Frontal cortex (tissue), 4 donors: ENCODE data around the gene CSTF1. TPM values are rescaled to one million over a fixed set of nuclear protein-coding genes. Genes with fewer than 3 reads are reported as not detected.
"Not testable (repeated sequence)": the region's sequence is repeated elsewhere in the genome, so short reads cannot be mapped to it uniquely, and the experiment has no call there.

Source experiments
- DNase-seq, 2 donors: peaks; one replicate each; pipeline ENCODE4 v3.0.0; 2012; ENCODE audit warnings: low spot score in 2 of 2
- FAIRE-seq: peaks from 2 replicates; lab custom pipeline; 2012; peaks lifted over from hg19 to GRCh38; lab: Jason Lieb, UNC
- total RNA-seq: library from RNA; depleted of rRNA; stranded (reverse); fragments of >200 nt; gene quantifications from one replicate; pipeline ENCODE4 v1.2.3, GENCODE V29; 2014
- donor health status: control.
- donor health status: control.
- donor health status: control.

CSTF1 gene
- total RNA-seq, 1 donor from 2014 or later: 27.7 TPM

DNA sequence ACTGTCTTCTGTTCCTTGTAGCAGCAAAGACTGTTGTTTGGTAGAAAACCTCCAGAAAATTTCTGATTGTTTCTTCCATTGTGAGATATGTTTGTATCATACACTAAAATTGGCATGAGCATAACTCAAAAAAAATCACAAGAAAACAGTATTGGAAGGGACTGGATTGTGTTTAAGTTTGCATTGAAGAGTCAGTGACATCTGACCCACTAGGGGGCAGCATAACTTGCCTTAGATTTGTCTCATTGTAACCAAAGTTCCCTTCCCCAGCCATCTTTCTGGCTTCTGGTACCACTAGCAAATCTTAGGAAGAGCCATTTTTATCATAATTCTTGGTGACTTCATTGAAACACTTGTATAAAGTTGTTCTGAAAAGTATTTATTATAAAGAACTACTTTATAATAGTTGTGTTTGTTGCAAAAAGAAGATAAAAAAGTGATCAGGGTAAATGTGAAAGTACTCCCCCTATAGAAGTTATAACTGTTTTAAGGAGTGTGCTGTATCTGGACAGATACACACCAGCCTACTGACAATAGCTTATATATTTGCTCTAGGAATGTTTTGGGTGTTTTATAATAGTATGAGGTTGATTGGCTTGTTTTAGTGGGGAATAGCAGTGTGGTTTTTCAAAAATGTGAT is 7.7 kb downstream of the CSTF1 start:
- FAIRE-seq (no peak), DNase-seq (peak; percentile 14 to 49)

DNA sequence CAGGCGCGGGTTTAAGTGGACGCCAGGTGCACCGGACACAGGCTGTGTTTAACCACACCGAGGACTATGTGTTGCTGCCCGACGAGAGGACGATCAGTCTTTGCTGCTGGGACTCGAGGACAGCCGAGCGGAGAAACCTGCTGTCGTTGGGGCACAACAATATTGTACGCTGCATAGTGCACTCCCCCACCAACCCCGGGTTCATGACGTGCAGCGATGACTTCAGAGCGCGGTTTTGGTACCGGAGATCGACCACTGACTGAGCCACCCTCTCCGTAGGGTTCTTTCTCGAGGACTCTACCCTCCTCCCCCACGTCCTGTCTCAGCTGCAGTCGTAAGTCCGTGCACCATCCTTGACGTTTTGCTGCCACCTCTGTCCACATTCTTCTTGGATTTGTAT is 11.0 kb downstream of the CSTF1 start:
- DNase-seq (no peak), FAIRE-seq (no peak)

DNA sequence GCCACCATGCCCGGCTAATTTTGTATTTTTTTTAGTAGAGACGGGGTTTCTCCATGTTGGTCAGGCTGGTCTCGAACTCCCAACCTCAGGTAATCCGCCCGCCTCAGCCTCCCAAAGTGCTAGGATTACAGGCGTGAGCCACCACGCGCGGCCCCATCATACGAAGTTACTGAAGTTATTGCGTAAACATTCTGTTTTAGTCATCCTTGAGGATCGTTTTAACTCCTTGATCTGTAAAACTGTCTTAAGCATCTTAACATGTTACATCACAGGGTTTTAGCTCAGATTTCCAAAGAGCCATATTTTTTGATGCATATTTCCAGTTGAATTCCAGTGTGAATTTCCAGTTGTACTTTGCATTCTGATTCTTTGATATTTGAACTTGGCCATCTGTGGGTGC is 12.9 kb downstream of the CSTF1 start:
- DNase-seq, FAIRE-seq: not testable (repeated sequence)

DNA sequence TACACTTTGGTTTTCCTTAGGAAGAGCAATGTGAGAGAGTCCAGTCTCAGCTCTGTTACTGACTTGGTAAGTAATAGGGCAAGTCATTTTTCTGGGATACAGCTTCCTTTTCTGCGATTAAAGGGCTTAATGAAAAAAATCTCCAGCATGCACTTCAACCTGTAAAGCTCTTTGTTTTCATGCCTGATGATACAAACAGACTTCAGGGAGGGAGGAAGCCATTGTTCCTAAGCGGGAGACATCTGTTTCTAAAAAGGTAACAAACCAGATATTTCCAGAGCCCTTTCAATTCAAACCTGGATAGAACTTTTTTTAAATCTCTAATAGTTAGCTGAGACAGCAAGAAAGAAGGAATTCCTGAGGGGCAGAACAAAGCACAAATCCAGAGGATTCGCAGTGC is 14.5 kb downstream of the CSTF1 start:
- DNase-seq: no peak
- FAIRE-seq: no peak

DNA sequence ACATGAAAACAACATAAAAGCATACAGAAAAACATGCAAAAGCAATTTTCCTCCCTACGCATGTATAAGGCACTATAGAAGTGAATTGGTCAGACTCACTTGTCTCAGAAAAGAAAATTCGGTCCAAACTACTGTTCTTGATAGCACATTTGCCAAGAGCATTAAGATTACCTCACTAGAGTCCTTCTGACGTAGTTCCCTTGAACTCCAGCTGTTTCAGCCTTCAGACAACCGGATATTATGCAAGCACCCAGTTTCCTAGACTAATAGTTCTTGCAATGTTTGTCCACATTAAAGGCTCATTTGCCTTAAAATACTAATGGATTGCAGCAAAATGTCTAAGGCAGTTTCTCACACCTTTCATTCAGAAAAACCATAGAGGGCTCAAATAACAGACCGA is 17.1 kb downstream of the CSTF1 start:
- no peak for DNase-seq
- no peak for FAIRE-seq

DNA sequence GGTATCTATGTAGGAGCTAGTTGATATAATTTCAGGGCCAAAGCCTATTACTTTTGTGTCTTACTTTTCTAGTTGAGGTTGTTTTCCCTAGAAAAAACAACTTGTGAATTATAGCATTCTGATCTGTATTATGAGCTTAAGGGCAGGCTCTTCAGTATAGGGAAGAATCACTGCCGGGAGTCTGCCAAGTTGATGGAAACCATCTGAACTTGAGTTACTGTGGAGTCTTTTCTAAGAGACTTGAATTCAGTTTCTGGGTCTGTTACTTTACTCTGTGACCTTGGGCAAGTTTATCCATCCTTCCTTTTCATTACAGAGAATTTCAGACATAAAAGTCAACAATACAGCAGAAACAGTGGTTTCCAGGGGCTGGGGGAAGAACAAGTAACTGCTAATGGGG is 17.5 kb downstream of the CSTF1 start:
- DNase-seq: no peak
- FAIRE-seq: no peak

DNA sequence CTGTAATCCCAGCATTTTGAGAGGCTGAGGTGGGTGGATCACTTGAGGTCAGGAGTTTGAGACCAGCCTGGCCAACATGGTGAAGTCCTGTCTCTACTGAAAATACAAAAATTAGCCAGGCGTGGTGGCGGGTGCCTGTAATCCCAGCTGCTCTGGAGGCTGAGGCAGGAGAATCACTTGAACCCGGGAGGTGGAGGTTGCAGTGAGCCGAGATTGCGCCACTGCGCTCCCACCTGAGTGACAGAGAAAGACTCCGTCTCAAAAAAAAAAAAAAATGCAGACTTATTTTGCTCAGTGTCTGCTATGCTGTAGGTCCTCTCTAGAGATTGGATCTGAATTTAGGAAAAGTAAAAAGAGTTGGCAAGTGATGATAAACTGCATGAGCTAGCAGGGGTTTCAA is 18.8 kb downstream of the CSTF1 start:
- not testable (repeated sequence) for FAIRE-seq, DNase-seq

DNA sequence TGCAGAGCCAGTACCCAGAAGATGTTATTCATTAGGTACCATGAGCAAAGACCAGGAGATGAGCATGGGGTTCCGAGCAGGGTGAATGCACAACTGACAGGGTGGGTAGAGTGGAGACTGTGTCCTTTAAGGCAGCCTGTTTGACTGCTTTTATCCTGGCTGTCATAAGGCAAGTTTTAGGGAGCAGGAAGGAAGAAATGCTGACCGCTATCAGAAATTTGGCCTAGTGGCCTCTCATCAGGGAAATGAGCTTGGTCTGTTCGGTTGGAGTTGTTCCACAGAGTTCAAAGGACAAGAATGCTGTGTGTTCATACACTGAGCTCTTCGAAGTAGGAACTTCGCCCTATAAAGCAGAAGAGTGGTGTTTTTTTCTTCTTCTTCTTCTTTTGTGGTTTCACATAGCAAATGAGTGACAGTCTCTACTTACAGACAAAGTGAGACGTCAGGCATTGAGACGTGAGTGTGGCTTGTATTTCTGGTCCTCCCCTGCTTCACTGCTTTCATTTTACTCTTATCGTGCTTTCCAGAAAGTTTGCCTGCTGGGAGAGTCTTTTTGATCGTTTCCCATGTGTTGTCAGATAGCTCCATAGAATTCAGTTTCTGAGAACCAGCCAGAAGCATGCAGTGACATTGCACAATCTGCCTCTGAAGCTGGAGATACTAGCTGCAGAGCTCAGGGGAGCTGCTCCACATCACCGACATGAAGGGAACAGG is 19.5 kb downstream of the CSTF1 start, which contains the start of gene CASS4:
Gene CASS4 (plus strand): TSS at position 502 of the 714 bp plus-strand sequence. CDS start 199 bp downstream, at position 701.
- FAIRE-seq: no peak
- no peak for DNase-seq

DNA sequence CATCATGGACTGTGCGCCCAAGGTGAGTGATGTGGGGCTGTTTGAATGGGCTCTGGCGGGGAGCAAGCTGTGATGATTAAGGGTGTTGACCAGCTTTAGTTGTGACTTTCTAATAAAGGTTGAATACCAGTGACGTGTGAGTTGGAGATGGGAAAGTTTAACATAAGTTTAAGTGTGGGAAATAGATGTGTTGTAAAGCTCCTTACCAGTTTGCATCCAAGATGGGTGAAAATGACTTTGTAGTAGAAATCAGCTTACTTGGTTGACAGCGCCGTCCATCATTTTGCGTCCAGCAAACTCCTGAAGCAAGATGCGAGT is 20.0 kb downstream of the CSTF1 start:
- DNase-seq: no peak
- no peak for FAIRE-seq

DNA sequence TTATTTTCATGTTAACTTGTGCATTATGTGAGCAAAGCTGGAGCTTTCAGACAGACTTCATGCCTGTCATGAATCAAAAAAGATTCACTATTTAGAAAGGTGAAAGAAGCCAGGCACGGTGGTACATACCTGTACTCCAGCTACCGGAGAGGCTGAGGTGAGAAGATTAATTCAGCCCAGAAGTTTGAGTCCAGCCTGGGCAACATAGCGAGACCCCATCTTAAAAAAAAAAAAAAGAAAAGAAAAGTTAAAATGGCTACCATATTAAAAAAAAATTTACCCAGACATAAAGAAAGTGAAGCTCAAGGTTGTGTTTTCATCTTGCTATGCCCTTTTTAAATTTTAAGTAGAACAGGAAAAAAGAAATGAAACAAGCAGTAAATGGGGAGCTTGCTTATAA is 20.5 kb downstream of the CSTF1 start:
- no peak for DNase-seq

DNA sequence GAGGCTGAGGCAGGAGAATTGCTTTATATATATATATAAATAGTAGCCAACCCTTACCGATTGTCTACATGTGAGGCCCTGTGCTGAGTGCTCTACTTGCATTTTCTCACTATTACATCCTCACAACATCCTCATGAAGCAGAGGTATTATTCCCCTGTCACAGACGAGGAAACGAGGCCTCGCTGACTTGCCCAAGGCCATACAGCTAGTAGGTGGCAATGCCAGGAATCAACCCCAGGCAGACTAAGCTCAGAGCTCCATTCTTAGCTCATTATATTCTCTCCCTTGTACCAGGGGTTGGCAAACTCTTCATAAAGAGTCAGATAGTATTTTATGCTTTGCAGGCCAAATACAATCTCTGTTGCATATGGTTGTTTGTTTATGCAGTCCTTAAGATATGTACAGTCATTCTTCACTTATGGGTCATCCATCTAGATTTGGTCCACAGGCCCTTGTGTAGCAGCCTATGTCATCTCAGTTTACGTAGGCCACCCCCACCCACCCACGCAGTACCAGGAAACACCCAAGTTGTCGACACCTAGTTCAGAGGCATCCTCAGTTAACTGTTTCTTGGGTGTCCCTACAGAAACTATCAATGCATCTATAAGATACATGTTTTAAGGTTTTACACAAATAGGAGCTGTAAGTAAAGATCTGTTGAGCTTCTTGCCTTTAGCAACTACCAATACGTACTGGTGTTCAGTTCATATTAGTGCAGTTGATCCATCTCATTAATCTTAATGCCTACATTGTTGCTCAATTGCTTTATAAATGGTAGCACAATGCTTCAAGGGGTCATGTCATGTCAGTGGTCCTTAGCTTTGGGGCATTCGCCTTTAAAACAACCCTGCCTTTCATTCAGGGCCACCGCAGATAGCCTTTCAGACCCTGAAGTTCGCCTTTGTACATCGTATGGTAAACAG is 22.7 kb downstream of the CSTF1 start:
- FAIRE-seq: no peak

More for the DNA sequence above, 20.5 kb downstream of the CSTF1 start:
- no peak for FAIRE-seq

DNA sequence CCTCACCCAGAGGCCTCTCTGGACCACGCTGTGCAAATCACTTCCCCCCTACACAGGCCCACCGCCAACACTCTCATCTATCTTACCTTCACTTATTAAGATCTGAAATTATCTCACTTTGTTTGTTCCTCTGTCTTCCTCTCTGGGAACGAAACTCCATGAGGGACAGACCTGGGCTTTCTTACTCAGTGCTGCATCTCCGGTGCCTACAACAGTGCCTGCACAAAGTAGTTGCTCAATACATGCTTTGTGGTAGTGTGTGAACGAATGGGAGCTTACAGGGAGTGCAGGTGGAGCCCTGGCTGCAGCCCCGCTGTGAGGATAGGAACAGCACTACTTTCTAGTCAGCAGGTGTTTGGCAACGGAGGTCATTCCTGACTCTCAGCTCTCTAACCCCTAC is 25.0 kb downstream of the CSTF1 start:
- DNase-seq: no peak
- no peak for FAIRE-seq

More for the DNA sequence above, 22.7 kb downstream of the CSTF1 start:
- no peak for DNase-seq

DNA sequence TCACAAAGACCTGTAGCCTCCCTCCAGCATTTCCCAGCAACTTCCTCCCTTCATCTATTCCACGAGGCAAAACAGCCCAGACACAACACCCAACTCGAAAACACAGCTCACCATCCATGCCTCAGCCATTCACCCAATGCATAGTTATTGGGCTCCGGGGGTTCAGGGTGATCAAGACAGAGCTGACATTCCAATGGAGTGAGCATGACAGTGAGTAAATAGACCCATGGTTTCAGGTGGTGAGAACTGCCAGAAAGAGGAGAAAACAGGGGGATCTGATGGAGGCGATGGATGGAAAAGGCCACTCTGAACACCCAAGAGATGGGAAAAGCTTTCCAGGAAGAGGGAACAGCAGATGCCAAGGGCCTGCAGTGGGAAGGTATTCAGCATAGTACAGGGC is 25.5 kb downstream of the CSTF1 start:
- FAIRE-seq (no peak), DNase-seq (no peak)

DNA sequence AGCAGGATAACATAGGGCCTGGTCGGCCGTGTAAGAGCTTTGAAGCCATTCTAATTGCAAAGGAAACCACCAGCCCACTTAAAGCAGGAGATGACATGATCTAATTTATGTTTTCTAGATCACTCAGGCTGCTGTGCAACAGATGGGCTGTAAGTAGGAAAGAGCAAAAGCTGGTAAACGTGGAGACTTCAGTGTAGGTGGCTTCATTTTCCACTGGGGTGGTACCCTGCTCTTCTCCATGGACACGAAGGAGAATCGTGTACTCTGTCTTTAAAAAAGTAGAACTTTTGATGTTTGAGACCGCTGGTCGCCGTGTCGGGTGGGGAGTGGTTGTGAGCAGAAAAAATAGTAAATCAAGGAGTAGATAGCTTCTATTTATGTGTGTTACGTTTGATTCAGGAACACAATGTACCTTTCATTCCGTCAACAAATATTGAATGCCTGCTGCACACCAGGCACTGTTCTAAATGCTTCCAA is 26.0 kb downstream of the CSTF1 start:
- DNase-seq: no peak
- no peak for FAIRE-seq

DNA sequence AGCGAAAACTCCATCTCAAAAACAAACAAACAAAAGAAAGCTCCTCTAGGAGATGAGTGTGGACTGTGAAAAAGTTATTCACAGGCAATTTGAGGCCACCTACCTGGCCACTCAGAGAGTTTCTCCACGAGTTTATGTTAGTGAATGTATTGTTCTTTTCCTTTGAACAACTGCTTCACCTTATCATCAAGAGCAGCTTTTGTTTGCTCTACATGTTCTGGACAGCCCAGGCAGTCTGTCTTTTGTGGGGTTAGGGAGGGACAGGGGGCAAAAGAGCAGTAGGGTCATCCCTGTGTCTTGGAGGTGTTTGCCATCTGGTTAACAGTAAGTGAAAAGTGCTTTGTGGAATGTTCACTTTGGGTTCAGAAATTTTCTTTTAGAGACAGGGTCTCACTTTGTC is 27.6 kb downstream of the CSTF1 start:
- no peak for FAIRE-seq
- no peak for DNase-seq

DNA sequence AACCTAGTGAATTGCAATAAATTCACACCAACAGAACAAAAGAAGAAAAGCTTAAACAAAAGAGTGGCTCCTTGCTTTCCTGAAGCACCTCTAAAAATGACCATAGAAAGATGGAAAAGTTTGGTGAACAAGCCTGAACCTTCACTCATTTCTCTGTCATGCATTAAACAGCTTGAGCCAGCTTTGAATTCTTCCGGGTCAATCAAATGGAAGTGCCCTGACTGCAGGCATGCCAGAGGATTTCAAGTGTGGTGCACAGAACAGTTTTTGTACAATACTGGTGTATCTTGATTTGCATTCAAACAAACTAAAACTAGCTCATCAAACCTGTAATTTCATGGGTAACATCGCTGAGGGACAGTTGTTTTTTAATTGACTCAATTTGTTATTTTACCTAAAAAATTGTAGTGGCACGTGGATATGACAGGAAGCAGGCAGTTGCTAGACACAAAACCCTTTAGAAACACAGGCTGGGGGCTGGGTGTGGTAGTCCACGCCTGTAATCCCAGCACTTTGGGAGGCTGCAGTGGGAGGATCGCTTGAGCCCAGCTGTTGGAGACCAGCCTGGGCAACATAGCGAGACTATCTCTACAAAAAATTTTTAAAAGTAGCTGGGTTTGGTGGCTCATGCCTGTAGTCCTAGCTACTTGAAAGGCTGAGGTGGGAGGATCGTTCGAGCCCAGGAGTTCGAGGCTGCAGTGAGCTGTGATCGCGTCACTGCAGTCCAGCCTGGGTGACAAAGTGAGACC is 28.7 kb downstream of the CSTF1 start:
- FAIRE-seq (no peak), DNase-seq (no peak)

DNA sequence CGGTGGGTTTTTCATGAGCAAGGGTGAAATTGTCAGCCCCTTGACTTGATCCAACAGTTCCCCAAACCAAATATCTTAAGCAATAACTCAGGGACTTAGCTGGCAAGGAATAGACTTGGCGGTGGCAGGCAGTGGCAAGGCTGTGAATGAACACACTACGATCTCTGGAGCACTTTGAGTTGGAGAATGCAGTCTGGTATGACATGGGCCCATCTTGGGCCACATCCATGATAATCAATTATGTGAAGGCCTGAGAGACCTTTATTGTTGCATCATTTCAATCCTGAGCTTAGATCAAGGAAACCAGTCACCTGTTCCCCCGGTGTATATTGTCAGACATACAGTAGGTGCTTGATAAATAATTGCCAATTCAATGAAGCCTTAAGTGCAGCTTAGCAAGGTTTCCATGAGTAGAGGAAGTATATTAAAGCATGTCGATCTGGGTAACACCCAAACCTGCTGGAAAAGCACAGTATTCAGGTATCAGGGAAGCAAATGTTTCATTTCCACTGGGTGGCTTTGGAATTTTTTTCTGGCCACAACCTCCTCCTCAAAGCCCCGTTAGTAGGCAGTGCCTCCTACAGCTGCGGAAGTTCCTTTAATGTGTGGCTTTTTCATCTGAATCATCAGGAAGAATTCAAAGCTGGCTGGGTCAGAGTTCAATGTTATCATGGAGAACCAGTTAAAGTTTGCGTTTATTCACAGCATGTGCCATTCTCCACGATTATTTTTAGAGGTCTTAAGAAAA is 29.8 kb downstream of the CSTF1 start:
- FAIRE-seq (no peak), DNase-seq (no peak)

DNA sequence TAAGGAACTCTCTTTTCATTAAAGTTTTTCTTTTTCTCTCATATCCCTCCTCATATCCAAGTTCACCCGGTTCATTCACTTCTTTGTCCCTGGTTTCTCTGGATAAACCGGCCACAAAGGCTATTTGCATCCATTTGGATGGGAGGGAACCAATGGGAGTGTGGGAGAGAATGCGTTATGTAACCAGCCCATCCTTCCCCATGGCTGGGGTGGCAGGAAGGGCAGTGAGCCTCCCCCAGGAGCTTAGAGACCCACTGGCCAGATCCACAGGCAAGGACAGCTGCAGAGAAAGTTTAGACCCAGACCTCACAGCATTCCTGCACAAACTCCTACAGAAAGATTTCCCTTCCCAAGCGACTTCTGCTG is 30.4 kb downstream of the CSTF1 start:
- FAIRE-seq (no peak), DNase-seq (no peak)

DNA sequence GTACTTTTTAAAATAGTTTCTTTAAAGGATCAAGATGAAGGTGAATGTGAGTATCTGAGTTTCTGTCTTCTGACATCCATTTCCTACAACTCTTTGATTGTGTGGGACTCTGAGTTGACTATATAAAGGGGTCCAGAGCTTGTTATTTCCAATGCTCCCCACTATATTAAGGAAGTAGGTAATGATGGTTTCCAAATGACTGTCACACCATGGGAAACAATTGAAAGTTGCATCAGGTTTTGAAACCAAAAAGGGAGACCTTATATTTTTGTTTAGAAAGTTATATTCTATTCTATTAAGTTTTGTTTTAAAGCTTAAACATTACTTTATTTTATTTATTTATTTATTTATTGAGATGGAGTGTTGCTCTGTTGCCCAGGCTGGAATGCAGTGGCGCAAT is 30.8 kb downstream of the CSTF1 start:
- FAIRE-seq (no peak), DNase-seq (no peak)
